Measurements from ENCODE around the gene SPDYE2.
"Not testable (repeated sequence)": the region's sequence is repeated elsewhere in the genome, so short reads cannot be mapped to it uniquely, and the experiment has no call there.

DNA sequence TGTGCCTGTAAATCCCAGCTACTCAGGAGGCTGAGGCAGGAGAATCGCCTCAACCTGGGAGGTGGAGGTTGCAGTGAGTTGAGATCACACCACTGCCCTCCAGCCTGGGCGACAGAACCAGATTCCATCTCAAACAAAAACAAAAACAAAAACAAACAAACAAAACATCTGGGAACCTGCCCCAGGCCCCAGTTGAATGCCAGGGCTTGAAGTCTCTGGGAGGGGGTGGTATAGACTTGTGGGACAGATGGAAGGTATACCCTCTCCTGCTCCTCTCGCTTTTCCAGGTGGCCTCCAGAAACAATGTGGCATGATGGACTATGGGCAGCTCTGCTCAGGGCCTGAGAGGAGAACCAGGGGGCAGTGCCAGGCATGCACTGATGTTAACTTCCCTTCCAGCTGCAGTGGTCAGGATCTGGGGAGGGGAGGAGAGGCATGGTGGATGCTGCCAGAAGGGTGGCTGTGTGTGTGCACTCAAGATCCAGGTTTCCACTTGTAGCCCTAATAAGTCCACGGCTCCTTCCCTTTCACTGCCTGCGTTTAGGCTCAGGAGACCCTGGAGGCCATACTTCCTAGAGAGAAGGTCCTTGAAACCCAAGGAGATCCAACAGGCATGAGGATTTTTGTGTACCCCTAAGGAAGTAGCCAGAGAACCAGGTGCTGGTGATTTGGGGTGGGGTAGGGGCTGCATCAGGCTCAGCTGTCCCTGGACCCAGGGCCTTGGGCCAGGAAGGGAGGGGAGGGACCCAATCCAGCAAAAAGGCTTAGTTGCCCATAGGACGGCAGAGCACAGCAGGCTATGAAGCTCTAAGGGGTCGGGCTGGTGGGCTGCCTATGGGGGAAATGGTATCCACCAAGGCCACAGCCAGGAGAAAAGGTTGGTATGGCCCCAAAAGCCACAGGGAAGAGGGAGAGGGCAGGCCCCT is 26.6 kb downstream of the SPDYE2 start:
- not testable (repeated sequence) for TF ChIP-seq POLR2AphosphoS5, POLR2A (IDR thresholded peaks at IDR 0.05; ENCODE audit: low read depth, low read length)
